CD14-positive monocyte (primary cell): Measurements from ENCODE around the gene CYP3A4. TPM values are rescaled to one million over a fixed set of nuclear protein-coding genes. Genes with fewer than 3 reads are reported as not detected.

Experiments used
- DNase-seq, 3 donors: peaks; one replicate each; pipeline ENCODE4 v3.0.0-alpha.2; 2011 to 2022
- H2AFZ ChIP-seq: 2 replicates; pipeline ENCODE4 v1.6.0; 2012; ENCODE audit warnings: mild to moderate bottlenecking, low read depth, low read length, inconsistent platforms; ENCODE audit not compliant: insufficient read depth, poor library complexity, severe bottlenecking
- H3K27ac ChIP-seq, 2 donors: 1 replicate in 1 of 2; 2 replicates in 1 of 2; pipeline ENCODE4 v1.5.1; 2012 to 2013; ENCODE audit warnings: low read length in 2 of 2, control low read depth in 1 of 2, inconsistent platforms in 1 of 2, low read depth in 1 of 2, mild to moderate bottlenecking in 1 of 2
- H3K27me3 ChIP-seq, 2 donors: one replicate each; pipeline versions ENCODE4 v1.6.0 to v1.6.1; 2011 to 2013; ENCODE audit warnings: low read length in 2 of 2; ENCODE audit not compliant: control insufficient read depth in 2 of 2, insufficient read depth in 2 of 2
- H3K36me3 ChIP-seq, 2 donors: replicated peaks in 1 of 2; 1 replicate in 1 of 2; 2 replicates in 1 of 2; pipeline versions ENCODE4 v1.5.1 to v1.6.1; 2012 to 2013; ENCODE audit warnings: low read length in 2 of 2, control low read depth in 1 of 2, inconsistent platforms in 1 of 2, mild to moderate bottlenecking in 1 of 2; ENCODE audit not compliant: insufficient read depth in 2 of 2, control insufficient read depth in 1 of 2
- H3K4me1 ChIP-seq, 2 donors: 1 replicate in 1 of 2; 2 replicates in 1 of 2; pipeline versions ENCODE4 v1.5.1 to v1.6.1; 2012 to 2013; ENCODE audit warnings: low read length in 2 of 2, control low read depth in 1 of 2, inconsistent platforms in 1 of 2, mild to moderate bottlenecking in 1 of 2, moderate library complexity in 1 of 2; ENCODE audit not compliant: insufficient read depth in 2 of 2, control insufficient read depth in 1 of 2
- H3K4me2 ChIP-seq: replicated peaks from 2 replicates; pipeline ENCODE3; 2012; ENCODE audit warnings: low read length, moderate library complexity, mild to moderate bottlenecking; ENCODE audit not compliant: poor library complexity, severe bottlenecking; ENCODE audit errors: extremely low read depth
- H3K4me3 ChIP-seq, 3 experiments: fragments of 200-600 bp in 1 of 3; sonication (generic) in 1 of 3; replicated peaks in 1 of 3; 1 replicate in 2 of 3; 2 replicates in 1 of 3; pipeline ENCODE4 v1.5.1; 2011 to 2013; ENCODE audit warnings: low read length in 3 of 3, mild to moderate bottlenecking in 3 of 3, control low read depth in 2 of 3, low read depth in 2 of 3, inconsistent platforms in 1 of 3, moderate library complexity in 1 of 3
- H3K79me2 ChIP-seq: 2 replicates; pipeline ENCODE4 v1.6.0; 2012; ENCODE audit warnings: mild to moderate bottlenecking, control low read depth, inconsistent platforms, low read length, moderate library complexity; ENCODE audit not compliant: insufficient read depth
- H3K9ac ChIP-seq: 2 replicates; pipeline ENCODE4 v1.6.0; 2017; ENCODE audit warnings: low read length, mild to moderate bottlenecking; ENCODE audit not compliant: insufficient read depth, poor library complexity, severe bottlenecking
- H3K9me3 ChIP-seq, 2 donors: replicated peaks in 1 of 2; 1 replicate in 1 of 2; 2 replicates in 1 of 2; pipeline versions ENCODE4 v1.5.1 to v1.6.1; 2012 to 2013; ENCODE audit warnings: low read length in 2 of 2, control low read depth in 1 of 2; ENCODE audit not compliant: control insufficient read depth in 1 of 2, insufficient read depth in 1 of 2
- H4K20me1 ChIP-seq: 2 replicates; pipeline ENCODE4 v1.6.0; 2012; ENCODE audit warnings: mild to moderate bottlenecking, low read length, control low read depth, moderate library complexity; ENCODE audit not compliant: insufficient read depth
- H3K27ac Mint-ChIP-seq, 7 donors: one replicate each; pipeline ENCODE4 v1.8.0; 2020; ENCODE audit warnings: mild to moderate bottlenecking in 7 of 7, mixed read lengths in 7 of 7, moderate library complexity in 6 of 7, inconsistent platforms in 2 of 7
- H3K27me3 Mint-ChIP-seq, 3 donors: one replicate each; pipeline ENCODE4 v1.8.0; 2021 to 2022; ENCODE audit warnings: low read depth in 3 of 3, mild to moderate bottlenecking in 3 of 3, mixed read lengths in 3 of 3, moderate library complexity in 3 of 3, inconsistent platforms in 1 of 3
- H3K36me3 Mint-ChIP-seq, 2 donors: one replicate each; pipeline ENCODE4 v1.8.0; 2020; ENCODE audit warnings: mixed read lengths in 2 of 2, inconsistent platforms in 1 of 2, mild to moderate bottlenecking in 1 of 2
- H3K4me1 Mint-ChIP-seq: one replicate; pipeline ENCODE4 v1.8.0; 2020; ENCODE audit warnings: mild to moderate bottlenecking, mixed read lengths
- H3K4me3 Mint-ChIP-seq, 2 donors: one replicate each; pipeline ENCODE4 v1.8.0; 2020; ENCODE audit warnings: mild to moderate bottlenecking in 2 of 2, mixed read lengths in 2 of 2, moderate library complexity in 1 of 2
- H3K9me3 Mint-ChIP-seq, 7 donors: one replicate each; pipeline ENCODE4 v1.8.0; 2020 to 2022; ENCODE audit warnings: mixed read lengths in 7 of 7, mild to moderate bottlenecking in 6 of 7, moderate library complexity in 6 of 7, inconsistent platforms in 2 of 7
- CTCF ChIP-seq: fragments of 200-600 bp; IDR thresholded peaks from one replicate; pipeline ENCODE4 v1.8.0; 2022; ENCODE audit warnings: antibody characterized with exemption, mild to moderate bottlenecking
- WGBS: methylation state at CpG from one replicate; pipeline ENCODE4 v1.1.5; 2013; ENCODE audit warnings: missing lambda C conversion rate; ENCODE audit not compliant: insufficient coverage; 5-methylcytosine and 5-hydroxymethylcytosine counted together
- intact Hi-C, 2 donors: fragments of 100-400 bp; cut with micrococcal nuclease; formaldehyde crosslinking; loops; one replicate each; pipeline versions ENCODE4 v1.15.0 to v1.15.1; 2023
- polyA plus RNA-seq, 3 donors: library from polyadenylated mRNA; depleted of rRNA in 1 of 3; unstranded in 2 of 3; stranded (reverse) in 1 of 3; fragments of 300-500 nt in 2 of 3; fragments of >200 nt in 1 of 3; fragmentation: Illumina TruSeq in 2 of 3; gene quantifications; 1 replicate in 2 of 3; 2 replicates in 1 of 3; pipeline ENCODE4 v1.2.3, GENCODE V29; 2012 to 2021

The CYP3A4 gene
- polyA plus RNA-seq, 3 donors = not detected

- Histone ChIP-seq H3K27ac (no peak overlapping the region), H3K4me1 (no peaks in the 10 kb centered on the region), H3K79me2 (no peaks in the 10 kb centered on the region), H4K20me1 (no peaks in the 10 kb centered on the region), H3K4me3 (no peak overlapping the region), H3K4me2 (no peak overlapping the region), H3K27me3 (peaks cover 3 to 8% of the 10 kb centered on the region in 2 donors), H3K9ac (no peak overlapping the region), H2AFZ (no peak overlapping the region), H3K9me3 (no peaks in the 10 kb centered on the region), H3K36me3 (no peaks in the 10 kb centered on the region)
- no peak for TF ChIP-seq CTCF
- Mint-ChIP-seq H3K4me1 (no peaks in the 10 kb centered on the region), H3K36me3 (no peaks in the 10 kb centered on the region), H3K27ac (no peak overlapping the region), H3K4me3 (no peak overlapping the region), H3K27me3 (peaks cover 8 to 20% (median 15%) of the 10 kb centered on the region in 3 donors), H3K9me3 (peaks cover 0 to 4% (median 0%) of the 10 kb centered on the region in 7 donors)
- no peak for DNase-seq
- intact Hi-C loops = no loop called here
Observed at GRCh38 chr7:99825873-99826272, 41.9 kb upstream of the CYP3A4 start.

GRCh38 chr7:99825452-99825851, 41.5 kb upstream of the CYP3A4 start:
- no peak overlapping the region for H3K4me3 Mint-ChIP-seq
- TF ChIP-seq CTCF = no peak
- intact Hi-C loops = no loop called here
- no peak overlapping the region for H3K4me3 ChIP-seq
- H3K36me3 Mint-ChIP-seq = no peaks in the 10 kb centered on the region
- H3K27ac ChIP-seq = no peak overlapping the region
- peaks cover 10 to 24% (median 15%) of the 10 kb centered on the region in 3 donors for H3K27me3 Mint-ChIP-seq
- H3K9ac ChIP-seq = no peak overlapping the region
- no peaks in the 10 kb centered on the region for H3K9me3 ChIP-seq
- no peaks in the 10 kb centered on the region for H3K4me1 ChIP-seq
- H3K79me2 ChIP-seq = no peaks in the 10 kb centered on the region
- H3K4me2 ChIP-seq = no peak overlapping the region
- no CpG with 5 or more reads among the region's 1 CpG for WGBS
- H3K27me3 ChIP-seq = peaks cover 3 to 8% of the 10 kb centered on the region in 2 donors
- no peak overlapping the region for H2AFZ ChIP-seq
- peaks cover 0 to 4% (median 0%) of the 10 kb centered on the region in 7 donors for H3K9me3 Mint-ChIP-seq
- no peaks in the 10 kb centered on the region for H3K36me3 ChIP-seq
- no peak for DNase-seq
- no peaks in the 10 kb centered on the region for H4K20me1 ChIP-seq
- H3K27ac Mint-ChIP-seq = no peak overlapping the region
- no peaks in the 10 kb centered on the region for H3K4me1 Mint-ChIP-seq
